ENCODE results near the gene HAPLN1.

The HAPLN1 gene

DNA sequence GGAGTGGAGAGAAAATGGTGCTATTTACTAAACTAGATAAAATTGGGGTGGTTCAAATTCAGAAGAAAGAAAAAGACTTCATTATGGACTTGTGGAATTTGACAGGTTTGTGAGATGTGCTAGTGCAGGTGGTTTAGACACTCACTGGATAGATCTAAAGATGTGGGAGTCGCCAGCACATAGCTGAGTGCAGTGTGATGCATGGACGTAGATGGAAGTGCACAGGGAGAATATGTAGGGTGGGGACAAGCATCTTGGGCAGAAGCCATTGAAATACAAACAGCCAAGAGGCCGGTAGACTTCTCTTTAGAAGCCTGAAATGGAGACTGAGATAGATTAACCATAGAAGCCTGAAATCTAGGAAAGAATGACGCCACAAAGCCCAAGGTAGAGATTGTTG, 10.7 kb downstream of the HAPLN1 start:
- Histone ChIP-seq H3K4me2 (no peak overlapping the region), H3K36me3 (ENCODE audit: insufficient read depth) (no peaks in the 10 kb centered on the region), H3K9ac (no peak overlapping the region), H3K79me2 (ENCODE audit: insufficient read depth, low read depth) (no peaks in the 10 kb centered on the region), H3K4me1 (ENCODE audit: low read depth, poor library complexity, severe bottlenecking) (no peaks in the 10 kb centered on the region), H3K27ac (no peak overlapping the region), H3K4me3 (IDR thresholded peaks at IDR 0.05; ENCODE audit: insufficient read depth, low read depth, low read length) (no peak overlapping the region), H4K20me1 (ENCODE audit: insufficient read depth) (no peaks in the 10 kb centered on the region), H2AFZ (ENCODE audit: low read depth) (no peak overlapping the region), H3K27me3 (ENCODE audit: insufficient read depth, low read depth) (no peaks in the 10 kb centered on the region)
- TF ChIP-seq, protein P1, sequence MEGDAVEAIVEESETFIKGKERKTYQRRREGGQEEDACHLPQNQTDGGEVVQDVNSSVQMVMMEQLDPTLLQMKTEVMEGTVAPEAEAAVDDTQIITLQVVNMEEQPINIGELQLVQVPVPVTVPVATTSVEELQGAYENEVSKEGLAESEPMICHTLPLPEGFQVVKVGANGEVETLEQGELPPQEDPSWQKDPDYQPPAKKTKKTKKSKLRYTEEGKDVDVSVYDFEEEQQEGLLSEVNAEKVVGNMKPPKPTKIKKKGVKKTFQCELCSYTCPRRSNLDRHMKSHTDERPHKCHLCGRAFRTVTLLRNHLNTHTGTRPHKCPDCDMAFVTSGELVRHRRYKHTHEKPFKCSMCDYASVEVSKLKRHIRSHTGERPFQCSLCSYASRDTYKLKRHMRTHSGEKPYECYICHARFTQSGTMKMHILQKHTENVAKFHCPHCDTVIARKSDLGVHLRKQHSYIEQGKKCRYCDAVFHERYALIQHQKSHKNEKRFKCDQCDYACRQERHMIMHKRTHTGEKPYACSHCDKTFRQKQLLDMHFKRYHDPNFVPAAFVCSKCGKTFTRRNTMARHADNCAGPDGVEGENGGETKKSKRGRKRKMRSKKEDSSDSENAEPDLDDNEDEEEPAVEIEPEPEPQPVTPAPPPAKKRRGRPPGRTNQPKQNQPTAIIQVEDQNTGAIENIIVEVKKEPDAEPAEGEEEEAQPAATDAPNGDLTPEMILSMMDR (conservative IDR thresholded peaks at IDR 0.05; ENCODE audit: low read depth, low read length): no peak

DNA sequence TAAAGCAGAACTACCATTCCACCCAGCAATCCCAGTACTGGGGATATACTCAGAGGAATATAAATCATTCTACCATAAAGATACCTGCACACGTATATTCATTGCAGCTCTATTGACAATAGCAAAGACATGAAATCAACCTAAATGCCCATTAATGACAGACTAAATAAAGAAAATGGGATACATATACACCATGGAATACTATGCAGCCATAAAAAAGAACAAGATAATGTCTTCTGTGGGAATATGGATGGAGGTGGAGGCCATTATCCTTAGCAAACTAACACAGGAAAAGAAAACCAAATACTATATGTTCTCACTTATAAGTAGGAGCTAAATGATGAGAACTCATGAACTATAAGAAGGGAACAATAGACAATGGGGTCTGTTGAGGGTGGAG, 12.5 kb downstream of the HAPLN1 start:
- no peaks in the 10 kb centered on the region for H3K27me3 ChIP-seq (ENCODE audit: insufficient read depth, low read depth)
- no peaks in the 10 kb centered on the region for H3K79me2 ChIP-seq (ENCODE audit: insufficient read depth, low read depth)
- no peak overlapping the region for H3K4me2 ChIP-seq
- no peaks in the 10 kb centered on the region for H3K4me1 ChIP-seq (ENCODE audit: low read depth, poor library complexity, severe bottlenecking)
- H2AFZ ChIP-seq (ENCODE audit: low read depth): no peak overlapping the region
- no peak overlapping the region for H3K27ac ChIP-seq
- no peaks in the 10 kb centered on the region for H4K20me1 ChIP-seq (ENCODE audit: insufficient read depth)
- no peak overlapping the region for H3K9ac ChIP-seq
- H3K4me3 ChIP-seq (IDR thresholded peaks at IDR 0.05; ENCODE audit: insufficient read depth, low read depth, low read length): no peak overlapping the region
- no peaks in the 10 kb centered on the region for H3K36me3 ChIP-seq (ENCODE audit: insufficient read depth)
- TF ChIP-seq, protein P1 (conservative IDR thresholded peaks at IDR 0.05; ENCODE audit: low read depth, low read length): no peak

DNA sequence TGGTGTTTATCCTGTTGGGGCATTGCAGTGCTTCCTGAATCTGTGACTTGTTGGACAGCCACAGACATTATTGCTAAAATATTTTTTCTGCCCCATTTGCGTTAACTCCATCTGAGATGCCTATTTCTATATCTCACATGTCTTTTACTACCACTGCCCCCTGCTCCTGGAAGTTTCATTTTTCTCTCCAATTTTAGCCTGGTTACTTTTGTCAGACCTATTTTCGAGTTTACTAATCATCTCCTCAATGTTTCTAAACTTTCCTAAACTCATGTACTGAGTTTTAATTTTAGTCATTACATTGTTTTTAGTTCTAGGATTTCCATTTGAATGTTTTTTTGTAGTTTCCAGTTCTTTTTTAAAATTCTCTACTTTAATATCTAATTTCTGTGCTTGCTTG, 17.6 kb downstream of the HAPLN1 start:
- H3K27ac ChIP-seq: no peak overlapping the region
- H3K4me2 ChIP-seq: no peak overlapping the region
- TF ChIP-seq, protein P1 (conservative IDR thresholded peaks at IDR 0.05; ENCODE audit: low read depth, low read length): no peak
- H2AFZ ChIP-seq (ENCODE audit: low read depth): no peak overlapping the region
- no peaks in the 10 kb centered on the region for H3K79me2 ChIP-seq (ENCODE audit: insufficient read depth, low read depth)
- no peaks in the 10 kb centered on the region for H3K36me3 ChIP-seq (ENCODE audit: insufficient read depth)
- H3K27me3 ChIP-seq (ENCODE audit: insufficient read depth, low read depth): no peaks in the 10 kb centered on the region
- no peaks in the 10 kb centered on the region for H3K4me1 ChIP-seq (ENCODE audit: low read depth, poor library complexity, severe bottlenecking)
- H4K20me1 ChIP-seq (ENCODE audit: insufficient read depth): no peaks in the 10 kb centered on the region
- no peak overlapping the region for H3K4me3 ChIP-seq (IDR thresholded peaks at IDR 0.05; ENCODE audit: insufficient read depth, low read depth, low read length)
- no peak overlapping the region for H3K9ac ChIP-seq

DNA sequence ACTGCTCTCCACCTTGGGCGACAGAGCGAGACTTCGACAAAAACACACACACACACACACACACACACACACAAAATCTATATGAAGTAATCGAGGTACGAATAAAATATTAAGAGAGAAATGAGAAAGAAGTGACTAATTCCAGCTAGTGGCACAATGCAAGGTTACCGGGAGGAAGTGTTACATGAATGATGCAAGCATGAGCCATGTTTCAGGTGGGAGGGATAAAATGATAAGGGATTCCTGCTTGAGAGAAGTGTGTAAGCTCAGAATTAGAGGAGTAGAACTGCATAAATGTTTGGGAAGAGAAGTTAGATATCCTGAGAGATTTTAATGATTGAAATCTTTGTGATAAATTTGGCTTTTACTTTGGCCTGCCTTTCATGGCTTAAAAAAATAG, 18.8 kb downstream of the HAPLN1 start:
- Histone ChIP-seq H3K4me1 (ENCODE audit: low read depth, poor library complexity, severe bottlenecking) (no peaks in the 10 kb centered on the region), H3K4me3 (IDR thresholded peaks at IDR 0.05; ENCODE audit: insufficient read depth, low read depth, low read length) (no peak overlapping the region), H3K27ac (no peak overlapping the region), H3K27me3 (ENCODE audit: insufficient read depth, low read depth) (no peaks in the 10 kb centered on the region), H3K9ac (no peak overlapping the region), H3K36me3 (ENCODE audit: insufficient read depth) (no peaks in the 10 kb centered on the region), H2AFZ (ENCODE audit: low read depth) (no peak overlapping the region), H4K20me1 (ENCODE audit: insufficient read depth) (no peaks in the 10 kb centered on the region), H3K79me2 (ENCODE audit: insufficient read depth, low read depth) (no peaks in the 10 kb centered on the region), H3K4me2 (no peak overlapping the region)
- TF ChIP-seq, protein P1 (conservative IDR thresholded peaks at IDR 0.05; ENCODE audit: low read depth, low read length): no peak

DNA sequence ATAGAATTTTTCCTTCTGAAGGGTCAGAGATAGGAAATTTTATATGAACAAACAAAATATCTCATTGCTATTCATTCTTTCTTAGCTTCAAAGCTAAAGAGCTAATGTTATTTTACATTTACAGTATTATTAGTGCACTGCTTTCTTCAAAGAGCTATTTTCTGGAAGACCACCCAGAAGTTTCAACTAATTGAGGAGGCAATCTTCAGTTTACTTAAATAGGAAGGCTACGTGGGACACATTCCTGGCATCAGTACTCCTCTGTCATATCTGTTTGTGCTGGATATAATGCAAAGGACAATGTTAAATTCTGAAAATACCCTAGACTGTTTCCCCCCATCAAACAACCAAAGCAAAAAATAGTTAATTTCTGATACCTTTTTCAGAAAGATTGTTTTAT, 30.8 kb downstream of the HAPLN1 start:
- no peaks in the 10 kb centered on the region for H3K4me1 ChIP-seq (ENCODE audit: low read depth, poor library complexity, severe bottlenecking)
- no peaks in the 10 kb centered on the region for H3K79me2 ChIP-seq (ENCODE audit: insufficient read depth, low read depth)
- H3K4me2 ChIP-seq: no peak overlapping the region
- no peak overlapping the region for H3K4me3 ChIP-seq (IDR thresholded peaks at IDR 0.05; ENCODE audit: insufficient read depth, low read depth, low read length)
- no peaks in the 10 kb centered on the region for H3K36me3 ChIP-seq (ENCODE audit: insufficient read depth)
- no peak overlapping the region for H3K9ac ChIP-seq
- no peak overlapping the region for H2AFZ ChIP-seq (ENCODE audit: low read depth)
- no peaks in the 10 kb centered on the region for H3K27me3 ChIP-seq (ENCODE audit: insufficient read depth, low read depth)
- no peaks in the 10 kb centered on the region for H4K20me1 ChIP-seq (ENCODE audit: insufficient read depth)
- H3K27ac ChIP-seq: no peak overlapping the region
- TF ChIP-seq, protein P1 (conservative IDR thresholded peaks at IDR 0.05; ENCODE audit: low read depth, low read length): no peak
